ENCODE data around the gene FTO. TPM values are rescaled to one million over a fixed set of nuclear protein-coding genes. Genes with fewer than 3 reads are reported as not detected.

The FTO gene
- total RNA-seq, 1 donor from 2014 or later: 97.3 TPM

- DNase-seq (ENCODE audit: extremely low read depth, low read depth, low spot score): no peak
These were observed 399.2 kb downstream of the FTO start for GRCh38 chr16:54102888-54103866.

DNA sequence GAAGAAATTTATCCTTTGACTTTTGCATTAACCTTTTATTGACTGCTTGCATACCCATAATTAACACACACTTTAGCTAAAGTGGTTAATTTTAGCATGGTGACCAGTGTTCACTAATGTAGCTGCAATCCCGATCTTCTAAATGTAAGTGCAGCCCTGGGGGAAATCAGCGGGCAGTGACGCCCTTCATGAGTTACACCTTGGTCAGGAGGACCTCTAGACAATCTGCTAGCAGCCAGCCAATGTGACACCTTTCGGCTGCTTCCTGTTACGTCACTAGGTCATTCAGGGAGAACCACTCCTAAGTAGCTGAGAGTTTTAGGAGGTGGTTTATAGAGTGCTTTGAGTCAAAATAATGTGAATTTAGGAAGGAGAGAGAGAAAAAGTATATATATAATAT is 402.1 kb downstream of the FTO start:
- DNase-seq (ENCODE audit: extremely low read depth, low read depth, low spot score): no peak

GRCh38 chr16:54107583-54108202 is 403.7 kb downstream of the FTO start:
- peak; percentile 3 for DNase-seq (ENCODE audit: extremely low read depth, low read depth, low spot score)

GRCh38 chr16:54110016-54110981 is 406.3 kb downstream of the FTO start:
- no peak for DNase-seq (ENCODE audit: extremely low read depth, low read depth, low spot score)

DNA sequence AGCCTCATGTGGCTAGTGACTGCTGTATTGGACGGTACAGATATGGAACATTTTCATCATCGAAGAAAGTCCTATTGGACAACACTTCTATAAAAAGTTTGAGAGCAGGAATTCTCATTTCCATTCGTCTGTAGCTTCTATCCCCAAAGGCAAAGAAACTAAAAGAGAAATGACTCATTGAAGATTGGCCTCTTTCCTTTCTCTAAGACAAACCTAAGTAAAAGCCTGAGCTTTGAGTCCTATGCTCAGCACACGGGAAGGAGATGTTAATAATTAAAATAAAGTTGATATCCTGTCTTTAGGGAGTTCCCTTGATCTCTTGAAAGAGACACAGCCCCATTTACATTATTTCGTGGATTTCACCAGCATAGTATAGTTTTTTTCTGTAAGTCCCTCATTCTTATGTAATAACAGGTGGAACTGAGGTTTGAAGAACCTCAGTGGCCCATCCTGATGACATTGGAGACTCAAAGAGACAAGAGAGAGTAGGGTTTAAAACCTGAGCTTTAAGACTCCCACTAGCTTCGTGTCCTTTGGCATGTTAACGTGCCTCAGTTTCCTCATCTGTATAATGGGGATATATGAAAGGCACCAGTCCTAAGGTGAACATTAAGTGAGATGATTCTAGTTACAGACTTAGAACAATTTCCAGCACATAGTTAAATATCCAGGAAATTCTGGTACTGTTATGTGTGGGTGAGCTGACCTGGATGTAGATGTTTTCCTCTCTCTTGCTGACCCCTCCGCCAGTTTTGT is 408.7 kb downstream of the FTO start:
- no peak for DNase-seq (ENCODE audit: extremely low read depth, low read depth, low spot score)

DNA sequence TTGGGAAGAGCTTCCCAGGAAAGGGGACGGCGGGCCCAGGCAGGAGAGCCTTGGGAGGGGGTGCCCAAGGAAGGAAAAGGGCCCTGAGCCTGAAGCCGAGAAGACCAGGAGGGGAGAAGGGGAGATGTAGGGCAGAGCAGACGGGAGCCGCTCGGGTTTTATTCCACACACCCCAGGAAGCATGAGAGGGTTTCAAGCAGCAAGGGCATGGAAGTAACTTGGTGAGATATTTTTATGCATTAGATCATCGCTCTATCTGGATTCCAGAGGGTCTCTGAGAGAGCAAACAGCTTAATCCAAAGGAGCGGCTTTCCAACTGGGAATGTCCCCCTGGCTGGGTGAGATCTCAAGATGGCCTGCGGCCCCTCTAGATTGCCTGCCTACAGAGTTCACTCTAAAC is 411.6 kb downstream of the FTO start:
- DNase-seq (ENCODE audit: extremely low read depth, low read depth, low spot score): no peak

GRCh38 chr16:54116124-54116655 is 412.2 kb downstream of the FTO start:
- no peak for DNase-seq (ENCODE audit: extremely low read depth, low read depth, low spot score)

DNA sequence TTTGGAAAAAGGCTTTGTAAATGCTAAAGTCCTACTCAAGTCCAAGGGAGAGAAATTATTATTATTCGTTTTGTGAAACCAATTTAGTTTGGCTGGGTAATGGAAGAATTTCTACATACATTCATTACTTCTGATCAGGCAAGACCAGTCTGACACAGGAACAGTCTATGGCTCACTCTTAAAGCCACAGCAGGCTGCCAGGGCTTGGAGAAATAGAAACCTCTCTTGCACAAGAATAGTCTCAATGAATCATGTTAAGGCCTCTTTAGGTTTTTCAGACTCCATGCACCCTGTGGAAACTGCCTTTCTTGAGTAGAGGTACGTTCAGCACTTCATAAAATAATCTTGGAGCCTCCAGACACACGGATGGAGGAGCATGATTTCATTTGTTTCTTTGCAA is 414.9 kb downstream of the FTO start:
- DNase-seq (ENCODE audit: extremely low read depth, low read depth, low spot score): no peak

- DNase-seq (ENCODE audit: extremely low read depth, low read depth, low spot score): no peak
These were observed 417.0 kb downstream of the FTO start for GRCh38 chr16:54120846-54121480.

- DNase-seq (ENCODE audit: extremely low read depth, low read depth, low spot score): no peak
These were observed 417.8 kb downstream of the FTO start for GRCh38 chr16:54121539-54122295.

DNA sequence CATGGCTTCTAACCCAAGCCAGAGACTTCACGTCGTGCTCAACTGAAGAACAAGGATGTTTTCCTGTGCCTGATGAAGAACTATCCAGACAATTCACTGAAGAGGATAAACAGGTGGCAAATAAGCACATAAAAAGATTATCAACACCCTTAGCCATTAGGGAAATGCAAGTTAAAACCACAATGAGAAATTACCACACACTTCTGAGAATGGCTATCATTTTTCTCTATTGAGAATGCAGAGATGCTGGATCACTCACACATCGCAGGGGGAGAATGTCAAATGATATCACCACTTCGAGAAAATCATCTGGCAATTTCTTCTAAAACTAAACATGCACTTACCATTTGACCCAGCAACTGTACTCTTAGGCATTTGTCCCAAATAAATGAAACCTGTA is 419.8 kb downstream of the FTO start:
- DNase-seq (ENCODE audit: extremely low read depth, low read depth, low spot score): no peak

DNA sequence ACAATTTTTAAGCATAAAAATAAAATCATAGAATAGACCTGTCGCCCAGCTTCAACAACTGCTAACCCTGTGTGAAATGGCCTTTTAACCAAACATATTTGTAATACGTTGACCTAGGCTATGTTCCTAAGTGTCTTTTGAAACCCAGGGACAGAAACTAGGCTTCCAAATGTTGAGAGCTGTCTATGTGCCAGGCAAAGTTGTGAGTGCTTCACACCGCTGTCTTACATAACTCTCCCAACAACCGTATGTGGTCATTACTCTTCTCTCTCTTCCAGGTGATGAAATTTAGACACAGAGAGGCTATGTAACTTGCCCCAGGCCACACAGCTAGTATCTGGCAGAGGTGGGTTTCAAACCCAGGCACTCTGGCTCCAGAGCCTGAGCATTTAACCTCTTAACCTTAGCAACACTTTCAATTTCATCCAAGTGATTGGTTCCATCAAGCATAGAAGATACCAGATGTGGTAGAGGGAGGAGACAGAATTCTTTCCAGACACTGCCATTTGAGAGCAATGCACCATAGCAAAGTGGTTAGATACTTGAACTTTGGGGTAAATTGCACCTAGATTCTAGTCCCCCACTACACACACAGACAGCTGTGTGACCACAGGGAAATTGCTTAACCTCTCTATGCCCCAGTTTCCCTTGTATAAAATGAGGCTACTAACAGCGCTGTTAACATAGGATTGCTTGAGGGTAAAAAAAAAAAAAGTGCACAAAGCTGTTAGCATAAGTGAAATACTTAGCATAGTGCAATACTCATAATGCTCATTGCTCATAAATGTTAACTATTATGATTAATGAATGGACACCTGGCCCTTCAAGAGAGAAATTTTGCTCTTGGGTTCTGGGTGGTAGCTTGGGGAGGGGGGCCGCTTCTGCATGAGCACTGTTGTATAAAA is 422.0 kb downstream of the FTO start:
- DNase-seq (ENCODE audit: extremely low read depth, low read depth, low spot score): no peak

DNA sequence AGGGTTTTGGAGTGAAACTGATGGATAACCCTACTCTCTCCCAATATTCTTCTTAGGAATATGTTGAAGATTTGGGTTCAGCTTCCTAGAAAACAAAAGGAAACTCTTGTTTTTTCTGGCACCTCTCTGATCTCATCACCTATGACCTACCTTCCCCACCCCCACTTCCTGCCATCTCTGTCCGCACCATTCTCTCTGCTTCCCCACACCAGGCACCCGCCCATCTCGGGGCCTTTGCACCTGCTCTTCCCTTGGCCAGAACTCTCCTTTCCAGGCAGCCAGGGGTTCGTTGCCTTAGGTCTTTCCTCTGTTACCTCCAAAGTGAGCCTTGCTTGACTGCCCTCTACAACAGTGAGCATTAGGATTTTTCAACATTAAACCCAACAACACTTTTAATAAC is 423.0 kb downstream of the FTO start:
- DNase-seq (ENCODE audit: extremely low read depth, low read depth, low spot score): no peak

- no peak for DNase-seq (ENCODE audit: extremely low read depth, low read depth, low spot score)
These were observed 424.8 kb downstream of the FTO start for GRCh38 chr16:54128629-54129234.

GRCh38 chr16:54129810-54130209 is 425.9 kb downstream of the FTO start:
- no peak for DNase-seq (ENCODE audit: extremely low read depth, low read depth, low spot score)

DNA sequence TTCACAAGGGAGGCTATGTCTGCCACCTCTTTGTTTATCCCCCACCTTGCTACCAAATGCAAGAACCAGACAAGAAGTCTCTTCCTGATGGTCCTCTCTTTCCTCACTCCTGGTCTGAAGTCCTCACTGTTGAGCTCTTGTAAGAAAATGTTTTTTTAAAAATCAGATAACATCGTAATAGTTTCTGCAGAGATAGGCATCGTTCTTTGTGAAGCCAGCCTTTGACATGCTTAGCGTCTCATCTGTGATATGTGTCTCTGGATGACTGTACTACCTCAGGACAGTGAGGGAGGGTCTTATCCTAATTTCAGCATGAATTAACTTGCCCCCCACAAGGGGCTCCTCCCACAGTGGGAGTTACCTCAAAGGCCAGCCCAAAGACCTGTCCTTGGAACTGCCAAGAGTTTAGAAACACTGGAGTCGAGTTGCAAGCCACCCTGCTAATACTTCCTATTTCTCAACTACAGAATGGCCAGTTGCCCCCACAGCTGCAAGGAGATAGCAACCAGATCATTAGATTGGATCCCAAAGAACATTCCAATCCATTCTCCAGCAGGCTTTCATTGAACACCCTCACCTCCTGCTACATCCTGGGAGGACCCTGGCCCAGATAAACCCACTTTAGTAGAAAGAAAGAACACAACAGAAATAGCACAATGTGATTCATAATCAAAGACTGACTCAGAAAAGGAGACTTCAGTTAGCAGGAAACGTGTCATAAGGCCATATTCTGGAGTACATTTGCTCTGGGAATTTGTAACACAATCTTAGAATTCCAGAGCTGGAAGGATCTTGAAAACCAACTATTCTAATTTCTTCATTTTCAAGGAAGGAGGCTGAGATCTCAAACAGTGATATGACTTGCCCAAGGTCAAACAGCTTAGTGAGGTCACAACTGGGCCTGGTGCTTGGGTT is 431.7 kb downstream of the FTO start:
- DNase-seq (ENCODE audit: extremely low read depth, low read depth, low spot score): peak; percentile 33
